Hepatocyte (in vitro differentiated cells): Measurements from ENCODE around the gene BBLN. TPM values are rescaled to one million over a fixed set of nuclear protein-coding genes. Genes with fewer than 3 reads are reported as not detected.

ENCODE experiments used
- DNase-seq: peaks from one replicate; pipeline ENCODE4 v3.0.0-alpha.2; 2016; ENCODE audit warnings: low spot score
- H2AFZ ChIP-seq: fragments of 200-600 bp; sonication (generic); 2 replicates; pipeline ENCODE4 v1.6.0; 2016; ENCODE audit warnings: antibody characterized with exemption, mild to moderate bottlenecking
- H3K27ac ChIP-seq: fragments of 200-600 bp; sonication (generic); 2 replicates; pipeline ENCODE4 v1.5.1; 2016; ENCODE audit warnings: mild to moderate bottlenecking
- H3K27me3 ChIP-seq: fragments of 200-600 bp; sonication (generic); 2 replicates; pipeline ENCODE4 v1.6.1; 2016
- H3K36me3 ChIP-seq: fragments of 200-600 bp; sonication (generic); replicated peaks from 2 replicates; pipeline ENCODE4 v1.5.1; 2016; ENCODE audit warnings: low read depth; ENCODE audit not compliant: insufficient read depth
- H3K4me1 ChIP-seq: fragments of 200-600 bp; sonication (generic); 2 replicates; pipeline ENCODE4 v1.5.1; 2016; ENCODE audit warnings: mild to moderate bottlenecking, moderate library complexity; ENCODE audit not compliant: insufficient read depth
- H3K4me2 ChIP-seq: fragments of 200-600 bp; sonication (generic); 2 replicates; pipeline ENCODE4 v1.6.0; 2016
- H3K4me3 ChIP-seq: fragments of 200-600 bp; sonication (generic); 2 replicates; pipeline ENCODE4 v1.5.1; 2016; ENCODE audit warnings: mild to moderate bottlenecking
- H3K79me2 ChIP-seq: fragments of 200-600 bp; sonication (generic); 2 replicates; pipeline ENCODE4 v1.6.0; 2017; ENCODE audit warnings: mild to moderate bottlenecking
- H3K9me2 ChIP-seq: fragments of 200-600 bp; sonication (generic); replicated peaks from 2 replicates; pipeline ENCODE4 v1.6.0; 2017; ENCODE audit warnings: mild to moderate bottlenecking; ENCODE audit not compliant: insufficient read depth
- H3K9me3 ChIP-seq: fragments of 200-600 bp; sonication (generic); 2 replicates; pipeline ENCODE4 v1.5.1; 2016; ENCODE audit warnings: low read depth, mild to moderate bottlenecking
- H4K20me1 ChIP-seq: fragments of 200-600 bp; sonication (generic); 2 replicates; pipeline ENCODE4 v1.6.0; 2016; ENCODE audit warnings: mild to moderate bottlenecking; ENCODE audit not compliant: insufficient read depth, poor library complexity, severe bottlenecking
- EZH2 ChIP-seq: fragments of 200-600 bp; sonication (generic); IDR thresholded peaks from 2 replicates; pipeline ENCODE4 v1.6.1; 2016; ENCODE audit warnings: antibody characterized with exemption, mild to moderate bottlenecking, borderline replicate concordance
- EZH2phosphoT487 ChIP-seq: fragments of 200-600 bp; sonication (generic); IDR thresholded peaks from one replicate; pipeline ENCODE4 v1.6.1; 2018; ENCODE audit warnings: antibody characterized with exemption, mild to moderate bottlenecking, low read depth, moderate library complexity; ENCODE audit not compliant: unreplicated experiment, severe bottlenecking
- whole genome bisulfite sequencing: methylation state at CpG from one replicate; pipeline ENCODE4 v1.1.6; 2016; ENCODE audit warnings: low lambda C conversion rate; ENCODE audit errors: missing lambda C conversion rate; 5-methylcytosine and 5-hydroxymethylcytosine counted together
- polyA plus RNA-seq: library from polyadenylated mRNA; unstranded; fragments of >200 nt; fragmentation: Nextera tagmentation; extraction: Ambion mirVana; gene quantifications from 2 replicates; pipeline ENCODE4 v1.2.1, GENCODE V29; 2016
- total RNA-seq: library from RNA; depleted of rRNA; stranded (reverse); fragments of >200 nt; gene quantifications from 2 replicates; pipeline ENCODE4 v1.2.3, GENCODE V29; 2014
- TF ChIP-seq, protein P1 (sequence below): fragments of 200-600 bp; sonication (generic); IDR thresholded peaks from 2 replicates; pipeline ENCODE4 v1.5.1; 2016; ENCODE audit warnings: antibody characterized with exemption, mild to moderate bottlenecking; ENCODE audit not compliant: poor library complexity

Gene BBLN
- total and polyA plus RNA-seq, 2 experiments from 2014 or later: 92.6 to 102 TPM

DNA sequence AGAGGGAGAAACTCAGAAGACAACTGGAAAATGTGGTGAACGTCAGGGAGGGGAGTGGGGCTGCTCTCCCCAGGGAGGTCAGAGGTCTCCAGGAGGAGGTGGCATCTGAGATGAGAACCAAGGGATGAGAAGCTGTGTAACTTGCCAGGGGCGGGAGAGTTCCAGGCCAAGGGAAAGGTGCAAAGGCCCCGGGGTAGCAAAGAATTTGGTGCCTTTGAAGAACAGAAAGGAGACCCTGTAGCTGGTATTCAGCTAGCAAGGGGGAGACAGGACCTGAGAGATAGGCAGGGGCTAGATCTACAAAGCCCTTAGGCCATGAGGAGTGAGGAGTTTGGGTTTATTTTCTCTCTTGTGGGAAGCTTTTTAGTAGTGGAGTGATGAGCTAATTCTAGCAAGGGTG lies 46.4 kb downstream of the BBLN start:
- WGBS: 76% methylated on average over 3 of the region's 3 CpGs
- Histone ChIP-seq H3K36me3 (no peaks in the 10 kb centered on the region), H3K4me3 (no peak overlapping the region), H3K4me2 (peak overlapping the region; percentile 25), H3K79me2 (peaks cover 13% of the 10 kb centered on the region), H3K9me3 (no peaks in the 10 kb centered on the region), H3K9me2 (no peaks in the 10 kb centered on the region), H3K4me1 (peaks cover 14% of the 10 kb centered on the region), H3K27ac (no peak overlapping the region), H4K20me1 (no peaks in the 10 kb centered on the region), H3K27me3 (no peaks in the 10 kb centered on the region), H2AFZ (no peak overlapping the region)
- TF ChIP-seq, protein P1, sequence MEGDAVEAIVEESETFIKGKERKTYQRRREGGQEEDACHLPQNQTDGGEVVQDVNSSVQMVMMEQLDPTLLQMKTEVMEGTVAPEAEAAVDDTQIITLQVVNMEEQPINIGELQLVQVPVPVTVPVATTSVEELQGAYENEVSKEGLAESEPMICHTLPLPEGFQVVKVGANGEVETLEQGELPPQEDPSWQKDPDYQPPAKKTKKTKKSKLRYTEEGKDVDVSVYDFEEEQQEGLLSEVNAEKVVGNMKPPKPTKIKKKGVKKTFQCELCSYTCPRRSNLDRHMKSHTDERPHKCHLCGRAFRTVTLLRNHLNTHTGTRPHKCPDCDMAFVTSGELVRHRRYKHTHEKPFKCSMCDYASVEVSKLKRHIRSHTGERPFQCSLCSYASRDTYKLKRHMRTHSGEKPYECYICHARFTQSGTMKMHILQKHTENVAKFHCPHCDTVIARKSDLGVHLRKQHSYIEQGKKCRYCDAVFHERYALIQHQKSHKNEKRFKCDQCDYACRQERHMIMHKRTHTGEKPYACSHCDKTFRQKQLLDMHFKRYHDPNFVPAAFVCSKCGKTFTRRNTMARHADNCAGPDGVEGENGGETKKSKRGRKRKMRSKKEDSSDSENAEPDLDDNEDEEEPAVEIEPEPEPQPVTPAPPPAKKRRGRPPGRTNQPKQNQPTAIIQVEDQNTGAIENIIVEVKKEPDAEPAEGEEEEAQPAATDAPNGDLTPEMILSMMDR: no peak
- no peak for TF ChIP-seq EZH2
- no peak for TF ChIP-seq EZH2phosphoT487
- no peak for DNase-seq

- TF ChIP-seq, protein P1: no peak
- no peak for TF ChIP-seq EZH2
- no peak for TF ChIP-seq EZH2phosphoT487
- DNase-seq: peak; percentile 3
- Histone ChIP-seq H3K4me1 (peaks cover 14% of the 10 kb centered on the region), H3K9me3 (no peaks in the 10 kb centered on the region), H3K4me2 (peak overlapping the region; percentile 25), H3K36me3 (no peaks in the 10 kb centered on the region), H3K27ac (no peak overlapping the region), H4K20me1 (no peaks in the 10 kb centered on the region), H3K4me3 (no peak overlapping the region), H2AFZ (no peak overlapping the region), H3K79me2 (peaks cover 13% of the 10 kb centered on the region), H3K9me2 (no peaks in the 10 kb centered on the region), H3K27me3 (no peaks in the 10 kb centered on the region)
- 85% methylated on average over 13 of the region's 15 CpGs for WGBS
Observed at GRCh38 chr9:128206916-128207910, 47.1 kb downstream of the BBLN start.

- no peak overlapping the region for H3K4me3 ChIP-seq
- H2AFZ ChIP-seq: no peak overlapping the region
- DNase-seq: no peak
- no peaks in the 10 kb centered on the region for H3K9me2 ChIP-seq
- H3K36me3 ChIP-seq: no peaks in the 10 kb centered on the region
- no peaks in the 10 kb centered on the region for H4K20me1 ChIP-seq
- 96% methylated on average over 7 of the region's 7 CpGs for WGBS
- H3K4me1 ChIP-seq: peaks cover 14% of the 10 kb centered on the region
- no peak overlapping the region for H3K27ac ChIP-seq
- TF ChIP-seq EZH2phosphoT487: no peak
- H3K79me2 ChIP-seq: peaks cover 13% of the 10 kb centered on the region
- H3K9me3 ChIP-seq: no peaks in the 10 kb centered on the region
- no peaks in the 10 kb centered on the region for H3K27me3 ChIP-seq
- no peak overlapping the region for H3K4me2 ChIP-seq
Observed at GRCh38 chr9:128208386-128208785, 48.3 kb downstream of the BBLN start.
